GM12865 (cell line): ENCODE measurements around the gene LSM4.
A peak's percentile ranks its signal among the peaks of the same experiment; 100 is the strongest.

Experiments used
- DNase-seq: peaks from one replicate; pipeline ENCODE4 v3.0.0; 2010; ENCODE audit warnings: low read depth
- H3K4me3 ChIP-seq: 2 replicates; pipeline ENCODE4 v1.5.1; 2011; ENCODE audit warnings: mild to moderate bottlenecking, low read depth, low read length, control low read depth
- TF ChIP-seq, protein P1 (sequence below): IDR thresholded peaks from 2 replicates; pipeline ENCODE4 v1.5.1; 2011; ENCODE audit warnings: low read length, control low read depth, low read depth, inconsistent platforms; ENCODE audit not compliant: insufficient read depth; ENCODE audit errors: missing control alignments

LSM4 gene

DNA sequence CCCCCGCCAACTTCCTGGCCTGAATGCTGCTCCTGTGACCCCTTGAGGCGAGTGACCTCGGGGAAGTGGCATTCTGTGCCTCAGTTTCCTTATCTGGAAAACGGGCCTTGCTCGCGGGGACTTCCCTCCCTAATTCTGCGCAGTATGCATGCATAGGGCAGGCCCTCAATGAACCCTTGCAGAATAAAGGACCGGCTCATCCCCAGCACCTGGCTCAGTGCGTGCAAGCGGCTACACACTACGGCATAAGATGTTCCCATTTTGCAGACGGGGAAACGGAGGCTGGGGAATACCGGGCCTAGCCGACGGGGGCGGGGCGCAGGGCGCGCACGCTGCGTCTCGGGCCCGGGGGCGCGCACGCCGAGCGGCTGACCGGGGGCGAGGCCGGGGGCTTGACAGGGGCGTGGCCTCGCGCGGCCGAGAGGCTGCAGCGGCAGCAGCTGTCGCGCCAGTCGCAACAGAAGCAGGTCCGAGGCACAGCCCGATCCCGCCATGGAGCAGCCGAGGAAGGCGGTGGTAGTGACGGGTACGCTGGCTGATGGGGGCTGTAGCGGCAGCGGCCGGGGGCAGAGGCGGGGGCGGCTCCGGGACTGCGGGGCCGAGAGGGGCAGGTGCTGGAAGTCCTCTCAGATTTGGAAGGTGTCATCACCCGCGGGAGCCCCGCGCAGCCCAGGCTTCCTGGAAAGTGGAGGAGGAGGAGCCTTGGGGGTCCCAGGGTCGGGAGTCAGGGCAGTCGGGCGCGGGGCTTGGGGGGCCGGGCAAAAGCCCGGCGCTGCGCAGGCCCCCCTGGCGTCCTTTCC lies 17.5 kb upstream of the LSM4 start, which contains the start of gene PGPEP1:
Gene PGPEP1, plus strand, starts transcription at position 409 of the 800 bp plus-strand sequence. Its CDS starts 84 bp downstream, at position 493.
- H3K4me3 ChIP-seq = peak within 1 kb of the TSS; percentile 88
- TF ChIP-seq, protein P1, sequence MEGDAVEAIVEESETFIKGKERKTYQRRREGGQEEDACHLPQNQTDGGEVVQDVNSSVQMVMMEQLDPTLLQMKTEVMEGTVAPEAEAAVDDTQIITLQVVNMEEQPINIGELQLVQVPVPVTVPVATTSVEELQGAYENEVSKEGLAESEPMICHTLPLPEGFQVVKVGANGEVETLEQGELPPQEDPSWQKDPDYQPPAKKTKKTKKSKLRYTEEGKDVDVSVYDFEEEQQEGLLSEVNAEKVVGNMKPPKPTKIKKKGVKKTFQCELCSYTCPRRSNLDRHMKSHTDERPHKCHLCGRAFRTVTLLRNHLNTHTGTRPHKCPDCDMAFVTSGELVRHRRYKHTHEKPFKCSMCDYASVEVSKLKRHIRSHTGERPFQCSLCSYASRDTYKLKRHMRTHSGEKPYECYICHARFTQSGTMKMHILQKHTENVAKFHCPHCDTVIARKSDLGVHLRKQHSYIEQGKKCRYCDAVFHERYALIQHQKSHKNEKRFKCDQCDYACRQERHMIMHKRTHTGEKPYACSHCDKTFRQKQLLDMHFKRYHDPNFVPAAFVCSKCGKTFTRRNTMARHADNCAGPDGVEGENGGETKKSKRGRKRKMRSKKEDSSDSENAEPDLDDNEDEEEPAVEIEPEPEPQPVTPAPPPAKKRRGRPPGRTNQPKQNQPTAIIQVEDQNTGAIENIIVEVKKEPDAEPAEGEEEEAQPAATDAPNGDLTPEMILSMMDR = no peak
- peak; percentile 80 for DNase-seq

DNA sequence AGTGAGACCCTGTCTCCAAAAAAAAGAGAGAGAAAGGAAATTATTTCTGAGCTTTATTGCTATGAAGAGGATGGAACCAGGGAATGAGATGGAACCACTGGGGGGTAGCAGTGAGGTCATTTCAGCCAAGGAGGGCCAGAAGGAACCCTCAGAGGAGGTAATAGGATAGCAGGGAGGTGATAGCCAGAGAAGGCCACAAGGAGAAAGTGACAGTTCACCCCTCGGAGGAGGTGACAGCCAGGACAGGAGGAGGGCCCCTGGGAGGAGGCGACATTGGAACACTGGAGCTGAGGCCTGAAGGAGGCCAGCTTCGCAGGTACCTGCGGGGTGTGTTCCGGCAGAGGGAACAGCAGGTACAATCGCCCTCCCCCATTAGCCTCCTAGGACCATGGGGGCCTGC lies 16.8 kb upstream of the LSM4 start:
- TF ChIP-seq, protein P1 = peak; percentile 27
- peak overlapping the region; percentile 88 for H3K4me3 ChIP-seq
- peak; percentile 41 for DNase-seq

DNA sequence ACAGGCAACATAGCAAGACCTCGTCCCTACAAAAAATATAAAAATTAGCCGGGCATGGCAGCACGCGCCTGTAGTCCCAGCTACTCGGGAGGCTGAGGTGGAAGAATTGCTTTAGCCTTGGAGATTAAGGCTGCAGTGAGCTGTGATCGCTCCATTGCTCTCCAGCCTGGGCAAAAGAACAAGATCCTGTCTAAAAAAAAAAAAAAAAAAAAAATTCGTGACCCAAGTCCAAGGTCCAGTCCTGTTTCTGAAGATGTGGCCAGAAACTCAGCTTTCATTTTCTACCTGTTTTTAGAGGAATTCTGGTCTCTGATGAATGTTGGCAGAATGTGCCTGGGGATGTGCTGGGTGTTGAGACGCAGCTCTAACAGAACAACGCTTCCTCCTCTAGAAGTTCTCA lies 15.7 kb upstream of the LSM4 start:
- H3K4me3 ChIP-seq = no peak overlapping the region
- DNase-seq = no peak

DNA sequence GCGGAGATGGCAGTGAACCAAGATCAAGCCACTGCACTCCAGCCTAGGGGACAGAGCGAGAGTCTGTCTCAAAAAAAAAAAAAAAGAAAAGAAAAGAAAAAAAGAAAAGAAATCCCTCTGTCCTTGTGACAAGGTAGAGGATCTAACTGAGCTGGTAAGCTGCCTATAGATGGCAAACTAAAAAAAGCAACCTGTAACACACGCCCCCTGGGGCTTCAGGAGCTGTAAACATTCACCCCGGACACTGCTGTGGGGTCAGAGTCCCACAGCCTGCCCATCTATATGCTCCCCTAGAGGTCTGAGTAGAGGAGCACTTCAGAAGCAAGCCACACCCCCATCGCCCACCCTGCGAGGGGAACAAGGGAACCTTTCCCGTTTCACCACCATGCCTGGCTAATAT lies 13.2 kb upstream of the LSM4 start:
- DNase-seq = no peak
- H3K4me3 ChIP-seq = no peak overlapping the region
- TF ChIP-seq, protein P1 = no peak

More for the DNA sequence above, 15.7 kb upstream of the LSM4 start:
- TF ChIP-seq, protein P1 = no peak

DNA sequence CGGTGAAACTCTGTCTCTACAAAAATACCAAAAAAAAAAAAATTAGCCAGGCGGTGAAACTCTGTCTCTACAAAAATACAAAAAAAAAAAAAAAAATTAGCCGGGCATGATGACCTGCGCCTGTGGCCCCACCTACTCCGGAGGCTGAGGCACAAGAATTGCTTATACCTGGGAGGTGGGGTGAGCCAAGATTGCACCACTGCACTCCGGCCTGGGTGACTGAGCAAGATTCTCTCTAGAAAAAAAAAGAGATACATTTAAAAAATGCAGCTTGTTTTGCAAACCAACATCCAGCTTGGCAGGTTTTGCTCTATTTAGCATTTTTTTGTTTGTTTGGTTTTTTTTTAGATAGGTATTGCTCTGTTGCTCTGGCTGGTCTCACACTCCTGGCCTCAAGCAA lies 10.8 kb upstream of the LSM4 start:
- no peak for DNase-seq
- TF ChIP-seq, protein P1 = no peak
- H3K4me3 ChIP-seq = no peak overlapping the region

DNA sequence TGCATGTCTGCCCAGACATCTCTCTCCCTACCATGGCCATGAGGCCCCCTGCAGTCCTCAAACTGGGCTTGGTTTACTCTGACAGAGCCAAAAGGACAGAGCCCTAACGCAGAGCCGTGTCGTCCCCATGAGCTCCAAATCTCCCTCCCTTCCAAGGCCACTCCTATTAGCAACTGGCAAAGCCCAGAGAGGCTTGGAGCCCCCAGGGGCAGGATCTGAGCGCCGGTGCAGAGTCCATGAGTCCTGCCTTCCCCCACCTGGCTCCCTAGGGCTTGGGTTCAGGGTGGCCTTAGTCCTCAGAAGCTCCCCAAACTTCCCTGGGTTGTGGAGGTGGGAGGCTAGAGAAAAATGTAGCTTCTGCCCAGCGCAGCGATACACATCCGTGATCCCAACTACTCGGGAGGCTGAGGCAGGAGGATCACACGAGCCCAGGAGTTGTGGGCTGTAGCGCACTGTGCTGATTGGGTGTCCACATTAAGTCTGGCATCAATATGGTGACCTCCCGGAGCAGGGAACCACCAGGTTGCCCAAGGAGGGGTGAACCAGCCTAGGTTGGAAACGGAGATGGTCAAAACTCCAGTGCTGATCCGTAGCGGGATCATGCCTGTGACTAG lies 10.1 kb upstream of the LSM4 start:
- H3K4me3 ChIP-seq = no peak overlapping the region
- TF ChIP-seq, protein P1 = no peak
- no peak for DNase-seq

DNA sequence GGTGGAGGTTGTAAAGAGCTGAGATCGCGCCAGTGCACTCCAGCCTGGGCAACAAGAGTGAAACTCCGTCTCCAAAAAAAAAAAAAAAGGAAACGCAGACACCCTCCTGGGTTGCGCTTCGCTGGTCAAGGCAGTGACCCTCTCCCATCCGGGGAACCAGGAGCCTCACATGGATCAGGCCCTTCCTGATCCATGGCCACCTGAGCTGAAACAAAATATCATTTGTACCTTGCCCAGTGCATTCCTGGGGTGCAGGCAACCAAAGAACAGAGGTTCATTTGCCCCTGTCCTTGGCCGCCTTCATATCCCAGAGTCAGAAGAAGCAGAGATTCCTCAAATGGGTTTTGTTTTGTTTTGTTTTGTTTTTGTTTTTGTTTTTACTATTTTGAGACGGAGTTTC lies 8.0 kb upstream of the LSM4 start:
- no peak for DNase-seq
- TF ChIP-seq, protein P1 = no peak
- no peak overlapping the region for H3K4me3 ChIP-seq
